MCF 10A (cell line): ENCODE measurements around the gene TBC1D14. TPM values are rescaled to one million over a fixed set of nuclear protein-coding genes. Genes with fewer than 3 reads are reported as not detected.

Experiments used
- BruUV-seq: library from RNA; stranded (reverse); fragments of 400-500 nt; replicated peaks from 2 replicates; lab custom pipeline; 2021; lab: Mats Ljungman, UMichigan
- CTCF ChIA-PET: fragments of 300-600 bp; sonication (Branson Sonifier 250); formaldehyde crosslinking; extraction: SDS; loops from one replicate; lab custom pipeline; 2021; ENCODE audit warnings: antibody characterized with exemption, inconsistent platforms; lab: Yijun Ruan, JAX
- POLR2A ChIA-PET: fragments of 300-600, 350-650 bp; sonication (Branson Sonifier 250); formaldehyde crosslinking; extraction: SDS; loops from one replicate; lab custom pipeline; 2020; ENCODE audit warnings: antibody characterized with exemption, inconsistent platforms; lab: Yijun Ruan, JAX
- DNase-seq: peaks from one replicate; pipeline ENCODE4 v3.0.0-alpha.2; 2018; ENCODE audit not compliant: unreplicated experiment
- H3K27ac Mint-ChIP-seq: one replicate; pipeline ENCODE4 v1.8.0; 2022; ENCODE audit warnings: mild to moderate bottlenecking, low read depth, mixed read lengths; ENCODE audit not compliant: unreplicated experiment
- H3K27me3 Mint-ChIP-seq: one replicate; pipeline ENCODE4 v1.8.0; 2022; ENCODE audit warnings: mixed read lengths; ENCODE audit not compliant: insufficient read depth, unreplicated experiment
- H3K36me3 Mint-ChIP-seq: one replicate; pipeline ENCODE4 v1.8.0; 2022; ENCODE audit warnings: mild to moderate bottlenecking, moderate library complexity, mixed read lengths; ENCODE audit not compliant: insufficient read depth, unreplicated experiment
- H3K4me1 Mint-ChIP-seq: one replicate; pipeline ENCODE4 v1.8.0; 2022; ENCODE audit warnings: mixed read lengths; ENCODE audit not compliant: insufficient read depth, unreplicated experiment
- H3K4me3 Mint-ChIP-seq: one replicate; pipeline ENCODE4 v1.8.0; 2022; ENCODE audit warnings: mild to moderate bottlenecking, moderate library complexity, mixed read lengths; ENCODE audit not compliant: unreplicated experiment
- H3K9me3 Mint-ChIP-seq: one replicate; pipeline ENCODE4 v1.8.0; 2022; ENCODE audit warnings: mixed read lengths; ENCODE audit not compliant: unreplicated experiment
- intact Hi-C: fragments of 100-400 bp; cut with micrococcal nuclease; formaldehyde crosslinking; loops from 2 replicates; pipeline ENCODE4 v1.14.1; 2022
- total RNA-seq: library from RNA; stranded (reverse); gene quantifications from 2 replicates; pipeline ENCODE4 v1.2.3, GENCODE V29; 2022
- TF ChIP-seq, protein P1 (sequence below): fragments of 200-600 bp; IDR thresholded peaks from one replicate; pipeline ENCODE4 v1.8.0; 2022; ENCODE audit warnings: antibody characterized with exemption, mild to moderate bottlenecking; ENCODE audit not compliant: unreplicated experiment

TBC1D14 gene
- total RNA-seq, 1 experiment from 2014 or later: 55.1 TPM

- H3K27me3 Mint-ChIP-seq: no peaks in the 10 kb centered on the region
These were observed 52.8 kb downstream of the TBC1D14 start for GRCh38 chr4:6962211-6963041.

DNA sequence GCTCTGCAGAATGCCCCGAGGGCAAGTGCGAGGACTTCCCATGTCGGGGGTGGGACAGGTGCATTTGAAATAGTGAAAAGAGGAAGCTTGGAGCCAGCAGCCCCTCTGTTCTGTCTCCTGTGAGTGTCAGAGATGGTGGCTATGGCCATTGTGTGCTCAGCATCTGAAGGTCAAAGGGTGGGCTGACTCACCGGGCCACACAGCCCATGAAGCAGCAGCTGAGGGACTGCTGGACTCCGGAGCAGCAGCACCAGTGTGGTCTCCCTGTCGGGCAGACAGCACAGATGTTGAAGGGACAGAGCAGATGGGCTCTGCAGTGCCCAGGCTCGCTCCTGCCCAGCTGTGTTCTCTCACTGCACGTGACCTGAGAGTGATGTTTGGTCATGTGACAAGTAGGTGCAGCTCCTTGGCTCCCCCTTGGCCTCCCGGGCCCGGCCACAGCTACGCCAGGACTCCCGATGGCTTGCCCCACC is 53.5 kb downstream of the TBC1D14 start:
- Mint-ChIP-seq H3K4me3 (no peak overlapping the region), H3K36me3 (no peaks in the 10 kb centered on the region), H3K27me3 (no peaks in the 10 kb centered on the region), H3K27ac (no peak overlapping the region), H3K4me1 (peaks cover 5% of the 10 kb centered on the region), H3K9me3 (no peaks in the 10 kb centered on the region)
- POLR2A ChIA-PET: no interaction called here
- CTCF ChIA-PET: interaction anchor here (2.0 to 2.7 kb wide), 2 partner anchors 11 to 107 kb away, joined by 5 to 18 read pairs; no protein-coding TSS in a partner anchor
- intact Hi-C loops: no loop called here
- BruUV-seq: no TSS peak
- TF ChIP-seq, protein P1, sequence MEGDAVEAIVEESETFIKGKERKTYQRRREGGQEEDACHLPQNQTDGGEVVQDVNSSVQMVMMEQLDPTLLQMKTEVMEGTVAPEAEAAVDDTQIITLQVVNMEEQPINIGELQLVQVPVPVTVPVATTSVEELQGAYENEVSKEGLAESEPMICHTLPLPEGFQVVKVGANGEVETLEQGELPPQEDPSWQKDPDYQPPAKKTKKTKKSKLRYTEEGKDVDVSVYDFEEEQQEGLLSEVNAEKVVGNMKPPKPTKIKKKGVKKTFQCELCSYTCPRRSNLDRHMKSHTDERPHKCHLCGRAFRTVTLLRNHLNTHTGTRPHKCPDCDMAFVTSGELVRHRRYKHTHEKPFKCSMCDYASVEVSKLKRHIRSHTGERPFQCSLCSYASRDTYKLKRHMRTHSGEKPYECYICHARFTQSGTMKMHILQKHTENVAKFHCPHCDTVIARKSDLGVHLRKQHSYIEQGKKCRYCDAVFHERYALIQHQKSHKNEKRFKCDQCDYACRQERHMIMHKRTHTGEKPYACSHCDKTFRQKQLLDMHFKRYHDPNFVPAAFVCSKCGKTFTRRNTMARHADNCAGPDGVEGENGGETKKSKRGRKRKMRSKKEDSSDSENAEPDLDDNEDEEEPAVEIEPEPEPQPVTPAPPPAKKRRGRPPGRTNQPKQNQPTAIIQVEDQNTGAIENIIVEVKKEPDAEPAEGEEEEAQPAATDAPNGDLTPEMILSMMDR: no peak
- DNase-seq: no peak

More at GRCh38 chr4:6962211-6963041, 52.8 kb downstream of the TBC1D14 start:
- ChIA-PET POLR2A (no interaction called here), CTCF (interaction anchor here (2.0 to 2.7 kb wide), 2 partner anchors 11 to 108 kb away, joined by 5 to 18 read pairs; no protein-coding TSS in a partner anchor)
- Mint-ChIP-seq H3K4me3 (no peak overlapping the region), H3K36me3 (no peaks in the 10 kb centered on the region), H3K4me1 (peaks cover 5% of the 10 kb centered on the region), H3K9me3 (no peaks in the 10 kb centered on the region), H3K27ac (no peak overlapping the region)
- no peak for DNase-seq
- intact Hi-C loops: no loop called here
- TF ChIP-seq, protein P1: no peak
- no TSS peak for BruUV-seq

DNA sequence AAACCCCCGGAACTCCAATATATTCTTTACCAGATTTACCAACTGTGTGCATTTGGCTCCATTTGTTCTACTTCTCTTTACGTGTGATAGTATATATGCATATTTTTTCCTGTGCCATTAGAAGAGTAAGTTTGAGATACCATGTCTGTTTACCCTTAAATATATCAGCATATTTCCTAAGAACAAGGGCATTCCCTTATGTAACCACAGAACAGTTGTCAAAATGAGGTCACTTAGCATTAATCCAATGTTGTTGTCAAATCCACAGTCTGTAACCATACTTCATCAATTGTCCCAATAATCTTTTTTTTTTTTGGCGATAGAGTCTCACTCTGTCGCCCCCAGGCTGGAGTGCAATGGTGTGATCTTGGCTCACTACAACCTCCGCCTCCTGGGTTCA is 55.2 kb downstream of the TBC1D14 start:
- peaks cover 5% of the 10 kb centered on the region for H3K4me1 Mint-ChIP-seq
- intact Hi-C loops: no loop called here
- ChIA-PET POLR2A (interaction anchor here (0.6 kb wide), 1 partner anchor 71 kb away, joined by 3 read pairs; no protein-coding TSS in a partner anchor), CTCF (no interaction called here)
- TF ChIP-seq, protein P1: no peak
- BruUV-seq: no TSS peak
- no peaks in the 10 kb centered on the region for H3K27me3 Mint-ChIP-seq
- no peak overlapping the region for H3K27ac Mint-ChIP-seq
- no peak overlapping the region for H3K4me3 Mint-ChIP-seq
- no peak for DNase-seq
- peaks cover 6% of the 10 kb centered on the region for H3K36me3 Mint-ChIP-seq
- no peaks in the 10 kb centered on the region for H3K9me3 Mint-ChIP-seq

DNA sequence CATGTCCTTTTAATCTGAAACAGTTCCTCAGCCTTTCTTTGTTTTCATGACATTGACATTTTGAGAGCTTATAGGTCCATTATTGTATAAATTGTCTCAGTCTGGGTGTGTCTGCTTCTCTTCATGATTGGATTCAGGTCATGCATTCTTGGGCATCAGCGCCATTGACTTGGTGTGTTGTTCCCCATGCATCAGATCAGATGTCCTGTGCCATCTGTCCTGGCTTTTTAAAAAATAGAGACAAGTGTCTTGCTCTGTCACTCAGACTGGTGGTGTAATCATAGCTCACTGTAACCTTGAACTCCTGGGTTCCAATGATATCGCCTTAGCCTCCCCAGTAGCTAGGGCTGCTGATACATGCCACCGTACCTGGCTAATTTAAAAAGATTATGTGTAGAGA is 55.7 kb downstream of the TBC1D14 start:
- Mint-ChIP-seq H3K27ac (no peak overlapping the region), H3K4me3 (no peak overlapping the region), H3K27me3 (no peaks in the 10 kb centered on the region), H3K36me3 (peaks cover 6% of the 10 kb centered on the region), H3K4me1 (peaks cover 5% of the 10 kb centered on the region), H3K9me3 (no peaks in the 10 kb centered on the region)
- CTCF ChIA-PET: interaction anchor here (0.8 to 1.7 kb wide), 2 partner anchors 9 to 137 kb away, joined by 4 to 14 read pairs; no protein-coding TSS in a partner anchor
- POLR2A ChIA-PET: interaction anchor here (0.6 to 1.3 kb wide), 3 partner anchors 56 to 108 kb away, joined by 3 read pairs; no protein-coding TSS in a partner anchor
- TF ChIP-seq, protein P1: no peak
- intact Hi-C loops: no loop called here
- BruUV-seq: no TSS peak
- DNase-seq: no peak
